GM13976 (cell line): ENCODE data around the gene NOP16.

ENCODE experiments used
- DNase-seq: peaks from one replicate; pipeline ENCODE4 v3.0.0; 2012; ENCODE audit warnings: low spot score
- CTCF ChIP-seq: IDR thresholded peaks from 2 replicates; pipeline ENCODE4 v1.5.1; 2012; ENCODE audit warnings: borderline replicate concordance, mild to moderate bottlenecking; ENCODE audit not compliant: insufficient read depth; ENCODE audit errors: extremely low read depth, missing control alignments, control extremely low read depth
- in situ Hi-C: fragments of 300-500 bp; cut with MboI; formaldehyde crosslinking; loops from one replicate; pipeline ENCODE4 v1.12.0; 2022; ENCODE audit warnings: low sequenced_read_pairs, mixed read lengths, inconsistent platforms; ENCODE audit not compliant: unreplicated experiment

NOP16 gene

GRCh38 chr5:176416965-176417364, 28.6 kb upstream of the NOP16 start:
- DNase-seq: no peak
- no peak for TF ChIP-seq CTCF
- in situ Hi-C loops: loop anchor here (25.0 kb wide), 1 partner anchor 170 kb away; no protein-coding TSS in a partner anchor

DNA sequence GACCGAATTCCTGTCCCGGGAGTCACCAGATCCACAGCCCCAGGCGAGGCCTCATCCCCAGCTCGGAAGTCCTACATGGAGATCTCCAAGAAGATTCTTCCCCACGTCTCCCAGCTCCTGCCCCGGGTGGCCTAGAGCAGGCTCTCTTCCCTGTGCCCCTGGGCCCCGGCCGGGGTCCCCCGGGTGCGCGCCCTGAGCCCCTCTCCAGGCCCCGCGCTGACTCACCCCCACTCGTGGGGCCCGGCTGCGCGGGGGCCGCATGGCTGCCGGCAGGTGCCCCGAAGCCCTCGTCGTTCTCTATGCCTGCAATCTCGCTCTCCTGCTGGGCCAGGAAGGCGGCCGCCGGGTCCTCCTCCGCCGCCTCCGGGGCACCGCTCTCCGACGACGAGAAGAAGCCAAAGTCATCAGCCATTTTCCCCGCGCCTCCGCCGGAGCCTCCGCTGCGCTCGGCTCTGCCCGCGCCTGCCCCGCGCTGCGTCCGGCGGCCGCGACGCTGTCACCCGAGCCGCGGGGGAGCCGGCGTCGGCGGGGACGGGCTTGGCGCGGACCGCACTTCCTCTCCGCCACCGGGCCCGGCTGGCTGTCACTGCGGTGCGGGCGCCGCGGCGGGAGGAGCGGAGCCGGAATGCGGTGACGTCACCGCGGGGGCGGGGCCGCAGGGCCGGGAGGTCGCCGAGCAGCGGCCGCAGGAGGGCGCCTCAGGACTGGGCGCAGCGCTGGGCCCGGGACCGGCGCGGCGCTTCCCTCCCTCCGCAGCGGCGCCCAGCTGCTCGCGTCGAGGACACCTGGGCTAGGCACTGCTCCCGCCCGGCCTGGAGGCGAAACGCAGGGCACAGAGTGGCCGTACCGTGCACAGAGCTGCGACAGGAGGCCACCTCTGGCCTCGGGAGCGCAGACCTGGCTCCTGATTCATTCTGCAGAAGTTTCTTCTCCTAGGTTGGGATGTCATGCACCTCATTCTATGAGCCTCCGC, 27.8 kb upstream of the NOP16 start, which contains the start of gene CLTB:
TSS of gene CLTB (minus strand) at position 588 of the 973 bp plus-strand sequence. CDS start at position 412, 176 bp downstream.
- in situ Hi-C loops: loop anchor here (25.0 kb wide), 1 partner anchor 171 kb away; no protein-coding TSS in a partner anchor
- peak; percentile 96 for DNase-seq
- peak; percentile 97 for TF ChIP-seq CTCF

DNA sequence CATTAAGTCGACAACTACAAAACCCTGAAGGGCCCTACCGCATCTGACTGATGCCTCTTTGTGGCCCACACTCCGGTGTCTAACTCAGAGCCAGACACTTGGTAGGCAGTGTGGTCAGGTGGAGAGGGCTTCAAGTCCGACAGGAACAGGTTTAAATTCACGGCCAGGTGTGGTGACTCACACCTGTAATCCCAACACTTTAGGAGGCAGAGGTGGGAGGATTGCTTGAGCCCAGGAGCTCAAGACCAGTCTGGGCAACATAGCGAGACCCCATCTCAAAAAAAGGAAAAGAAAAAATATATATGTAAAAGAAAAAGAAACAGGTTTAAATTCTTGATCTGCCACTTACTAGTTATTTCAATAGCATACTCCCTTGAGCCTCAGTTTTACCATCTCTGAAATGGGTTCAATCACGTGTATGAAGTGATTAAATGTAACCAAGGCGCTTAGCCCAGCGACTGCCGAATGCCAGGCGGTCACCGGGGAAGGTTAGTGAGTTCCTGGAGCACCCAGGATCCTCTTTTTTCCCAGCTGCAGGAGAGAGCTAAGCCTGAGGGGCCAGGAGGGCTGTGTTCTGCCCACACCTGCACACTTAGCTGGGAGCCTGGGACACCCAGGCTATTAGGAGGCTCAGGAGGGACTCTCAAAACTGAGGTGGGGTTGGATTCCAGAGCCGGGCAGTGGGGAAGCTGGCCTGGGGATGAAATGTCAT, 27.0 kb upstream of the NOP16 start:
- TF ChIP-seq CTCF: no peak
- in situ Hi-C loops: loop anchor here (25.0 kb wide), 1 partner anchor 172 kb away; no protein-coding TSS in a partner anchor
- DNase-seq: peak; percentile 49

GRCh38 chr5:176414704-176415103, 26.3 kb upstream of the NOP16 start:
- in situ Hi-C loops: loop anchor here (25.0 kb wide), 1 partner anchor 173 kb away; no protein-coding TSS in a partner anchor
- DNase-seq: no peak

GRCh38 chr5:176413709-176414191, 25.4 kb upstream of the NOP16 start:
- no peak for DNase-seq
- TF ChIP-seq CTCF: no peak
- in situ Hi-C loops: loop anchor here (25.0 kb wide), 1 partner anchor 174 kb away; no protein-coding TSS in a partner anchor

More at GRCh38 chr5:176414704-176415103, 26.3 kb upstream of the NOP16 start:
- TF ChIP-seq CTCF: no peak

GRCh38 chr5:176413255-176413565, 24.8 kb upstream of the NOP16 start:
- in situ Hi-C loops: loop anchor here (25.0 kb wide), 1 partner anchor 174 kb away; no protein-coding TSS in a partner anchor

More at GRCh38 chr5:176413255-176413565, 24.8 kb upstream of the NOP16 start:
- no peak for TF ChIP-seq CTCF
- no peak for DNase-seq
